Skin of body (tissue), 2 donors: ENCODE measurements around the gene ZNRD2. TPM values are rescaled to one million over a fixed set of nuclear protein-coding genes. Genes with fewer than 3 reads are reported as not detected.
A peak's percentile ranks its signal among the peaks of the same experiment; 100 is the strongest.

Experiments
- DNase-seq: peaks from one replicate; lab custom pipeline; 2025; lab: John Stamatoyannopoulos, UW
- total RNA-seq: library from RNA; depleted of rRNA; stranded (reverse); fragments of >200 nt; gene quantifications from one replicate; pipeline ENCODE4 v1.2.3, GENCODE V29; 2014

The ZNRD2 gene
- total RNA-seq, 1 donor from 2014 or later: 18.5 TPM

GRCh38 chr11:65588199-65589054, 18.1 kb downstream of the ZNRD2 start:
- no peak for DNase-seq

- DNase-seq: no peak
These were observed 19.4 kb downstream of the ZNRD2 start for GRCh38 chr11:65589444-65590239.

GRCh38 chr11:65590240-65590738, 20.0 kb downstream of the ZNRD2 start:
- DNase-seq: no peak

GRCh38 chr11:65591939-65592857, 21.9 kb downstream of the ZNRD2 start:
- DNase-seq: no peak

GRCh38 chr11:65592858-65593517, 22.7 kb downstream of the ZNRD2 start:
- no peak for DNase-seq

GRCh38 chr11:65593518-65594414, 23.5 kb downstream of the ZNRD2 start:
- no peak for DNase-seq

- DNase-seq: no peak
These were observed 24.9 kb downstream of the ZNRD2 start for GRCh38 chr11:65595131-65595530.

- DNase-seq: no peak
These were observed 25.4 kb downstream of the ZNRD2 start, which contains the start of gene KCNK7 for GRCh38 chr11:65595543-65596281. Gene KCNK7 (minus strand): TSS chr11:65595800. CDS start chr11:65595772, 28 bp downstream.

- DNase-seq: no peak
These were observed 26.2 kb downstream of the ZNRD2 start for GRCh38 chr11:65596520-65596919.

GRCh38 chr11:65598258-65598699, 28.0 kb downstream of the ZNRD2 start:
- DNase-seq: no peak

GRCh38 chr11:65599216-65599954, 29.1 kb downstream of the ZNRD2 start:
- no peak for DNase-seq

GRCh38 chr11:65599955-65600246, 29.6 kb downstream of the ZNRD2 start:
- no peak for DNase-seq

GRCh38 chr11:65604258-65604657, 34.0 kb downstream of the ZNRD2 start:
- no peak for DNase-seq

- peak; percentile 92 for DNase-seq
These were observed 36.8 kb downstream of the ZNRD2 start for GRCh38 chr11:65606876-65607613.

- DNase-seq: no peak
These were observed 37.5 kb downstream of the ZNRD2 start for GRCh38 chr11:65607614-65608426.

GRCh38 chr11:65609229-65609628, 39.0 kb downstream of the ZNRD2 start:
- no peak for DNase-seq

- DNase-seq: no peak
These were observed 39.4 kb downstream of the ZNRD2 start for GRCh38 chr11:65609665-65610064.
